Breast epithelium (tissue), 3 donors: ENCODE results near the gene ZC2HC1C.

Source experiments
- CTCF ChIP-seq, 3 donors: fragments of 450-650 bp; IDR thresholded peaks; one replicate each; pipeline ENCODE4 v1.5.1; 2016 to 2017; ENCODE audit warnings: antibody characterized with exemption in 3 of 3, mild to moderate bottlenecking in 3 of 3, moderate library complexity in 3 of 3
- POLR2A ChIP-seq: fragments of 450-650 bp; IDR thresholded peaks from one replicate; pipeline ENCODE4 v1.6.1; 2016; ENCODE audit warnings: antibody characterized with exemption, mild to moderate bottlenecking, moderate library complexity
- POLR2AphosphoS5 ChIP-seq, 3 donors: sonication (generic); formaldehyde crosslinking; IDR thresholded peaks; one replicate each; pipeline ENCODE4 v1.6.1; 2017; ENCODE audit warnings: antibody characterized with exemption in 3 of 3

GRCh38 chr14:75030147-75030546 is 39.3 kb upstream of the ZC2HC1C start:
- TF ChIP-seq CTCF (IDR thresholded peaks at IDR 0.05) (no peak), POLR2AphosphoS5 (IDR thresholded peaks at IDR 0.05) (no peak), POLR2A (no peak)
